Epithelial cell of prostate (primary cell): ENCODE results near the gene ARID3B.
A peak's percentile ranks its signal among the peaks of the same experiment; 100 is the strongest.

Experiments
- DNase-seq: peaks from one replicate; pipeline ENCODE4 v3.0.0-alpha.2; 2011; ENCODE audit warnings: low read depth, low spot score
- H3K27ac ChIP-seq: fragments of 450-650 bp; 2 replicates; pipeline ENCODE4 v1.5.1; 2017; ENCODE audit warnings: mild to moderate bottlenecking

ARID3B gene

DNA sequence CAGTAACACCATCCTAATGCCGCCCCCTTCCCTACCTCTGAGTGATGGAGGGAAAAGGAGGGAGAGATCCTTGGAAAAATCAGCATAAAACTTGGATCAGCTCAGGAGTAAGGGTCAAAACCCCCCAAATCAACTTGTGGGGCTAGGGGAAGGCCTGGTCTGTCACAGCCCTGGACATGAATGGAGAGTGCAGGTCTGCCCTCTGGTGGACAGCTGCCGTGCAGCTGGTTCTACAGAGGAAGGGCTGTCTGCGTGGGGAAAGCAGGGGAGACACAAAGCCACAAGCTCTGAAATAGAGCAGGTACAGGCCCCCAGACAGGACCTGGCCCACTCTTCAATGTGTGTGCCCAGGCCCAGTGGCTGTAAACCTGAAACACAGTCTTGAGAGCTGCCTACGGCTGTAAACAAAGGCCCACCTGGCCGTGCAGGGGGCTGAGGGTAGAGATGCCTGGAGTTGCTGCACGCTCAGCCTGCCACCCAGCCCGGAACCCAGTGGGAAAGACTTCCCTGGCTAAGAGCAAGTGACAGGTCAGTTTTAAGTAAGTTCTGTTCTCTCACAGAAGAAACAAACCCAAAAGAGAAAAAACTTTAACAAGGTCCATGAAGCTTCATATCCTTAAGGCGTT, 91.0 kb downstream of the ARID3B start:
- no peak overlapping the region for H3K27ac ChIP-seq
- DNase-seq: no peak

DNA sequence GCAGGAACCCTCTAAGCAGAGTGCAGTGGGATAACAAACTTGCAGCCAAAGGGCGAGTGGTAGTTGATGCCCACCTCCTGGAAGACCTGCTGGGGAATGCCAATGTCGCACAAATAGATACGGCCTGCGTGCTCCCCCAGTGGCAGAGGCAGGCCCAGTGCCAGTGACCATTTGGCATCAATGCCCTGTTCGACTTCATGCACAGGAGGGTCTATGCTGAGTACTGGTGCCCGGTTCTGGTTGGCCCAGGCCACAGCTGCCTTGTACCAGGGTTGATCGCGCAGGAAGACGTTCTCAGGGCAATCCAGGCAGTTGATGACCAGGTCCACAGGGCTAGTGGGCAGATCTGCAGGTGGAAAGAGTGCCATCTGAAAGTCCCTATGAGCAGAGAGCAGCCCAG, 91.6 kb downstream of the ARID3B start:
- DNase-seq: no peak

DNA sequence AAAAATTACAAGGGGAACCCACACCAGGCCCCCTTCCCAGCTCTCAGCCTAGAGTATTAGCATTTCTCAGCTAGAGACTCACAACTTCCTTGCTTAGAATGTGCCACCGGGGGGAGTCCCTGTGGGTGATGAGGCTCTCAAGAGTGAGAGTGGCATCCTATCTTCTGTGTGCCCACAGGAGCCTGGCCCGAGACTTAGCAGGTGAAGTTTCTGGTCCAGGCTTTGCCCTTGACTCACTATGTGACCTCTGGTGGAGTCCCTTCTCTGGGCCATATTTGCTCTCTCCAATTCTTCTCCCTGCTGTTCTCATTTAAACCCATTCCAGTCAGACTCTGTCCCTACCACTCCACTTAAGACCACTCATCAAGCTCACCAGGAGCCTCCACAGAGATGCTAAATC, 92.8 kb downstream of the ARID3B start:
- no peak overlapping the region for H3K27ac ChIP-seq
- no peak for DNase-seq

More for the DNA sequence above, 91.6 kb downstream of the ARID3B start:
- no peak overlapping the region for H3K27ac ChIP-seq

DNA sequence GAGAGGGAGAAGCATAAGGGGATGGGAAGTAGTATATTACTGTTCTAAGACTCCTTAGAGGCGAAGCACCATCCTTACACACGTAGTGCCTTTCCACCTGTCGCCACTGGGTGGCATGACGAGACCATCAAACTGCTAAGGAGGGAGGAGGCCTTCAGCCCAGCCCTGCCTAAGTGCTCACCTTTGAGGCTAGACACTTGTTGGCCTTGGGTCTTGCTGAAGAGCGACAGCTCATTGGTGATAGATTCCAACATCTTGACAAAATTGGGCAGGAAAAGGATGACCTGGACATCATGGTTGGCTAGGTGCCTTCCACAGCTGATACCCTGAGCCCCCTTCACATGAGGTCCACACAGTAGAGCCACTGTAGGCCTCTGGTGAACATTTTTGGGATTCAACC, 94.2 kb downstream of the ARID3B start:
- no peak overlapping the region for H3K27ac ChIP-seq
- no peak for DNase-seq

DNA sequence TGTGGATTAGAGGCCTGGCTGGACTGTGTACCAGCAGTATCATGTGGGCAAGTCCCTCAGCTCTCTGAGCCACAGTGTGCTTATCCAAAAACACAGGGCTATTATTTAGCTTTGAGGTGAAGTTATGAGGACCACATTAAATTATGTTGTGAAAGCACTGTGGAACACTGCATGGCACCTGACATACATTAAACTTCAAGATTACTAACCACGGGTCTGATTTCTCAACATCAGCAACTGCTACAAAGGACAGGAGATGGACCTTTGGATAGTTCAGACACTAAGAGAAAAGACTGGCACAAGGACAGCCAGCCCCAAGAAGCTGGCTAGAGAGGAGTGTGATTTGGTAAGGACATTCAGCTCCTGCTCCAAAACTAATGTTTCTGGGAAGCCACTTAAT, 96.0 kb downstream of the ARID3B start:
- no peak overlapping the region for H3K27ac ChIP-seq
- no peak for DNase-seq

DNA sequence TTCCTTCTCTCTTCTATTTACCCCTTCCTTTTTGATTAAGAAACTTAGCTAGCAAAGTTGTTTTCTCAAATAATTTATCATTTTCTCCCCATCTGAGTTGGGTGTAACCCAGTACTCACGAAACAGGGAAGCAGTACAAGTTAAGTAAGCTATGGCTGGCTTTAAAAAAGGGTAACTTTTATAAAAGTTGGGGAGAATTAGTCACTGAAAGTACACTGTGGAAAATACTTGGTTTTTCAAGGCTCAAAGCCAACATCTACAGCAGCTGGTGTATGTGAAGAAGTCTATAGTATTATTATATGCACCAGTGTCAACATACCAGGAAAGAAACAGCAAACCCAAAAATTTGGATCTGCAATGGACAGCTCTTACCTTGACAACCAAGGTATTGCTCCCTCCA, 100.1 kb downstream of the ARID3B start:
- H3K27ac ChIP-seq: peak overlapping the region; percentile 51
- DNase-seq: no peak

DNA sequence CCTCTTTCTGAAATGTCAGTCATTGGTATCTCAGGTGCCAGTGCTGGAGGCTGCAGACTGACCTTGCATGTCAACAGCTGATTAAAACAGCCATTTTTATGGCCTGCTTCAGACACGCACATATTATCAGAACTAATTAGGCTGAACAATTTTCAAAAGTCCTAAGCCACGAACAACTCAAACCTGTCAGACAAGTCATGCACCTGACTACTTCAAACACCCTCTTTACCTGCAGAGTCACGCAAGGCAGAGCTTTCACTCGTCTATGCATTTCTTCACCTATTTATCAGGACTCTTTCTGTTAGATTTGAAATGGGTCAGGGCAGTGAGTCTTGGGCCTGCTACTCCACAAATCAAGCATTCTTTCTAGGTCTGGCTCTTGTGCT, 101.3 kb downstream of the ARID3B start:
- no peak for DNase-seq
- H3K27ac ChIP-seq: peak overlapping the region; percentile 51

DNA sequence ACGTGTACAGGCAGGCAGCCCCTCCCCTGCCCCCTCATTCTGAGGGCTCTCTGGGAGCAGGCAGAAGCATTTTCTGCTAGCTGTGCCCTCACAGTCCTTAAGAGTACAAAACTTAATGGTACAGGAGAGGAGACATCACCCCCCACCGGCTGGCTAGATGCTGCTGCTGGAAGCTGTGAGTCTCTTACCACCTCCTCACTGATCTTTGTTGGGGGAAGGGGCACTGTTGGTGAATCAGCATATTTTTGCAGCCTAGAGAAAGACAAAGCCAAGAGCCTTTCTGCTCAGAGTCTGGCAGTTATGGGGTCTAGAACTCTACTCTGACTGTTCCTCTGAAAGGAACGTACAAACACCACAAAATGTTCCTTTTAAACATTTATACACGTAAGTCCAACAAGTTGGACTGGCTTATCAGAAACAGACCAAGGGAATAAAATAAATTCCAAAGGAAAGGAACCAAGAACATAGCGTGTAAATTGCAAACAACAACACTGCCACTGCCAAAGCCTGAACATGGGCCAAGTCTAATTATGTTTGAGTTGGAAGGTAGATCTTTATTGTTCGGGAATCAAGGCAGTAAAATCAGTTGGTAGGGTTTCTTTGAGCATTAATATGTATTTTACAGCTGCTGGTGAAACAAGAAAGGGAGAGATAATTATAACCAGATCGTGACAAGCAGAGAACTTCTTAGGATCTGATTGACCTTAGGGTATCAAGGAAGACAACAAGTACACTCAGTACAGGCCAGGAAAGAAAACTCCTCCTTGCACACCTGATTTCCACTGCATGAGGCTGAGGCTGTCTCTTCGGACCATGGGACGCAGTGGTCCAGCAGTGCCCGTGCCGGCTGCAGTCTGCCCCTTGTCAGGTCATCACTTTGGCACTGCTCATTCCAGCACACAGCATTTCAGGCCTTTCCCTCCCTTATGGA, 102.0 kb downstream of the ARID3B start:
- H3K27ac ChIP-seq: peak overlapping the region; percentile 51
- DNase-seq: no peak

- no peak overlapping the region for H3K27ac ChIP-seq
- no peak for DNase-seq
Observed at GRCh38 chr15:74643665-74644204, 102.7 kb downstream of the ARID3B start.

GRCh38 chr15:74646480-74646879, 105.5 kb downstream of the ARID3B start:
- DNase-seq: no peak
- H3K27ac ChIP-seq: no peak overlapping the region
